Lung (tissue), 16 donors: Measurements from ENCODE around the gene GBP5. TPM values are rescaled to one million over a fixed set of nuclear protein-coding genes. Genes with fewer than 3 reads are reported as not detected.
"Not testable (repeated sequence)": the region's sequence is repeated elsewhere in the genome, so short reads cannot be mapped to it uniquely, and the experiment has no call there.

Experiments
- ATAC-seq: fragments of 200-7000 bp; cut with Tn5 transposase; one replicate; pipeline ENCODE4 v1.9.1; 2020; ENCODE audit warnings: moderate number of reproducible peaks; ENCODE audit not compliant: insufficient read depth, low FRiP score
- DNase-seq, 3 donors: peaks; one replicate each; pipeline ENCODE4 v3.0.0-alpha.2; 2013 to 2017
- H3K27ac ChIP-seq, 2 donors: one replicate each; pipeline ENCODE4 v1.5.1; 2013; ENCODE audit warnings: mild to moderate bottlenecking in 2 of 2, moderate library complexity in 2 of 2, control low read depth in 1 of 2, inconsistent platforms in 1 of 2, low read depth in 1 of 2, low read length in 1 of 2
- H3K27me3 ChIP-seq, 3 donors: one replicate each; pipeline ENCODE4 v1.5.1; 2013; ENCODE audit warnings: low read length in 2 of 3; ENCODE audit not compliant: control insufficient read depth in 3 of 3, insufficient read depth in 3 of 3
- H3K36me3 ChIP-seq, 4 donors: one replicate each; pipeline ENCODE4 v1.5.1; 2013; ENCODE audit warnings: low read length in 4 of 4, mild to moderate bottlenecking in 1 of 4, moderate library complexity in 1 of 4; ENCODE audit not compliant: control insufficient read depth in 4 of 4, insufficient read depth in 4 of 4
- H3K4me1 ChIP-seq, 5 donors: one replicate each; pipeline ENCODE4 v1.5.1; 2013; ENCODE audit warnings: low read length in 5 of 5, mild to moderate bottlenecking in 2 of 5, moderate library complexity in 1 of 5; ENCODE audit not compliant: control insufficient read depth in 5 of 5, insufficient read depth in 5 of 5
- H3K4me3 ChIP-seq: one replicate; pipeline ENCODE4 v1.5.1; 2013; ENCODE audit warnings: mild to moderate bottlenecking, control low read depth, moderate library complexity
- H3K9ac ChIP-seq, 2 donors: one replicate each; pipeline ENCODE4 v1.5.1; 2013; ENCODE audit warnings: low read length in 2 of 2, control low read depth in 1 of 2; ENCODE audit not compliant: insufficient read depth in 1 of 2
- H3K9me3 ChIP-seq, 4 donors: one replicate each; pipeline ENCODE4 v1.5.1; 2013; ENCODE audit warnings: low read length in 3 of 4, mild to moderate bottlenecking in 1 of 4, moderate library complexity in 1 of 4; ENCODE audit not compliant: control insufficient read depth in 4 of 4, insufficient read depth in 3 of 4
- CTCF ChIP-seq: IDR thresholded peaks from 2 replicates; pipeline ENCODE4 v1.5.1; 2012; ENCODE audit warnings: mild to moderate bottlenecking; ENCODE audit errors: control extremely low read depth, extremely low read depth
- WGBS, 2 donors: extraction: QIAGEN DNeasy Blood & Tissue Kit; methylation state at CpG; one replicate each; pipeline ENCODE4 v1.1.7; 2013; 5-methylcytosine and 5-hydroxymethylcytosine counted together
- long read RNA-seq, 5 donors: transcript quantifications; one replicate each; lab custom pipeline, GENCODE V29; 2026
- polyA plus RNA-seq, 2 donors: library from polyadenylated mRNA; stranded (reverse); fragments of 200-250 nt; gene quantifications; one replicate each; pipeline ENCODE4 v1.2.1, GENCODE V29; 2013
- total RNA-seq, 2 donors: library from RNA; depleted of rRNA in 1 of 2; stranded (reverse); fragments of >200 nt in 1 of 2; gene quantifications; one replicate each; pipeline ENCODE4 v1.2.1, GENCODE V29; 2014 to 2021
- donor health status: control.
- donor health status: control.
- donor health status: Bipolar disorder and iron deficiency.
- donor health status: healthy.
- donor health status: DM: yes; HTN: yes; CAD: no.

Gene GBP5
- total RNA-seq (1 to 10 TPM; 2.9 to 7.1 TPM), polyA plus RNA-seq (10 to 100 TPM in 1 of 2 donors, 1 to 10 TPM in 1; 1.7 to 35.7 TPM)
- long read RNA-seq, donor 1, result 0 reads
- long read RNA-seq, donor 2, result 0 reads
- long read RNA-seq, donor 3, result 0 reads
- long read RNA-seq, donor 4, result 0 reads
- long read RNA-seq, donor 5, result 0 reads

- H3K27me3 ChIP-seq, H3K9me3 ChIP-seq, H3K9ac ChIP-seq, DNase-seq, H3K36me3 ChIP-seq, H3K4me1 ChIP-seq, H3K4me3 ChIP-seq, ATAC-seq: not testable (repeated sequence)
- peak within 1 kb of the TSS in 1 of 2 donors; percentile 30 for H3K27ac ChIP-seq
- 29 to 67% methylated on average over 16 of the region's 16 CpGs for WGBS, 2 donors
Measured at GRCh38 chr1:89272269-89273041, at the start of gene GBP5. TSS of gene GBP5 (minus strand) at chr1:89272860. CDS start at chr1:89269555, 3,305 bp downstream.

- Histone ChIP-seq H3K9me3 (peaks cover 0 to 2% (median 0%) of the 10 kb centered on the region in 4 donors), H3K4me1 (peaks cover 0 to 8% (median 0%) of the 10 kb centered on the region in 5 donors), H3K36me3 (no peaks in the 10 kb centered on the region), H3K27me3 (no peaks in the 10 kb centered on the region), H3K9ac (no peak overlapping the region), H3K4me3 (no peak overlapping the region), H3K27ac (no peak overlapping the region)
- no peak for DNase-seq
- no peak for ATAC-seq
- no peak for TF ChIP-seq CTCF
- WGBS, 2 donors, result 41 to 66% methylated on average over 1 of the region's 1 CpG
Measured at GRCh38 chr1:89322402-89322801, 49.7 kb upstream of the GBP5 start.

GRCh38 chr1:89312572-89312971 lies 39.9 kb upstream of the GBP5 start:
- Histone ChIP-seq H3K4me1 (peaks cover 0 to 8% (median 3%) of the 10 kb centered on the region in 5 donors), H3K27ac (no peak overlapping the region), H3K4me3 (no peak overlapping the region), H3K9ac (no peak overlapping the region), H3K27me3 (no peaks in the 10 kb centered on the region), H3K36me3 (no peaks in the 10 kb centered on the region), H3K9me3 (peaks cover 0 to 3% (median 3%) of the 10 kb centered on the region in 4 donors)
- no peak for TF ChIP-seq CTCF
- no peak for DNase-seq
- ATAC-seq, result no peak

GRCh38 chr1:89311757-89312156 lies 39.1 kb upstream of the GBP5 start:
- Histone ChIP-seq H3K9me3 (peaks cover 0 to 3% (median 3%) of the 10 kb centered on the region in 4 donors), H3K4me3 (no peak overlapping the region), H3K9ac (no peak overlapping the region), H3K27me3 (no peaks in the 10 kb centered on the region), H3K27ac (peak overlapping the region; percentile 15 to 29), H3K4me1 (peaks cover 0 to 8% (median 3%) of the 10 kb centered on the region in 5 donors), H3K36me3 (no peaks in the 10 kb centered on the region)
- TF ChIP-seq CTCF, result no peak
- ATAC-seq (no peak), DNase-seq (no peak)
- 27 to 48% methylated on average over 4 of the region's 4 CpGs for WGBS, 2 donors
